Parathyroid adenoma (tissue), 2 donors: ENCODE data around the gene PRMT3.
"Not testable (repeated sequence)": the region's sequence is repeated elsewhere in the genome, so short reads cannot be mapped to it uniquely, and the experiment has no call there.

Source experiments
- H2AFZ ChIP-seq: fragments of 300-600 bp; sonication (generic); one replicate; pipeline ENCODE4 v1.7.0; 2017; ENCODE audit warnings: antibody characterized with exemption, mild to moderate bottlenecking
- H3K27ac ChIP-seq: fragments of 300-600 bp; sonication (generic); one replicate; pipeline ENCODE4 v1.7.0; 2017
- H3K27me3 ChIP-seq: fragments of 300-600 bp; sonication (generic); one replicate; pipeline ENCODE4 v1.7.0; 2017; ENCODE audit warnings: low read length; ENCODE audit not compliant: control insufficient read depth, insufficient read depth
- H3K36me3 ChIP-seq: fragments of 300-600 bp; sonication (generic); one replicate; pipeline ENCODE4 v1.7.0; 2017; ENCODE audit warnings: low read length; ENCODE audit not compliant: control insufficient read depth, insufficient read depth
- H3K4me1 ChIP-seq: fragments of 300-600 bp; sonication (generic); one replicate; pipeline ENCODE4 v1.7.0; 2017; ENCODE audit warnings: control low read depth
- H3K4me2 ChIP-seq: fragments of 300-600 bp; sonication (generic); one replicate; pipeline ENCODE4 v1.7.0; 2017; ENCODE audit warnings: low read length
- H3K4me3 ChIP-seq: fragments of 300-600 bp; sonication (generic); one replicate; pipeline ENCODE4 v1.7.0; 2017; ENCODE audit warnings: low read depth, low read length
- H3K79me2 ChIP-seq: fragments of 300-600 bp; sonication (generic); one replicate; pipeline ENCODE4 v1.7.0; 2017; ENCODE audit warnings: control low read depth
- H3K9ac ChIP-seq: fragments of 300-600 bp; sonication (generic); one replicate; pipeline ENCODE4 v1.7.0; 2017; ENCODE audit warnings: mild to moderate bottlenecking
- H3K9me3 ChIP-seq: fragments of 300-600 bp; sonication (generic); one replicate; pipeline ENCODE4 v1.7.0; 2017; ENCODE audit warnings: low read length; ENCODE audit not compliant: control insufficient read depth
- CTCF ChIP-seq: fragments of 300-600 bp; sonication (generic); IDR thresholded peaks from one replicate; pipeline ENCODE4 v1.7.0; 2017; ENCODE audit warnings: antibody characterized with exemption, mild to moderate bottlenecking
- donor health status: primary hyperparathyroidism.

The PRMT3 gene

DNA sequence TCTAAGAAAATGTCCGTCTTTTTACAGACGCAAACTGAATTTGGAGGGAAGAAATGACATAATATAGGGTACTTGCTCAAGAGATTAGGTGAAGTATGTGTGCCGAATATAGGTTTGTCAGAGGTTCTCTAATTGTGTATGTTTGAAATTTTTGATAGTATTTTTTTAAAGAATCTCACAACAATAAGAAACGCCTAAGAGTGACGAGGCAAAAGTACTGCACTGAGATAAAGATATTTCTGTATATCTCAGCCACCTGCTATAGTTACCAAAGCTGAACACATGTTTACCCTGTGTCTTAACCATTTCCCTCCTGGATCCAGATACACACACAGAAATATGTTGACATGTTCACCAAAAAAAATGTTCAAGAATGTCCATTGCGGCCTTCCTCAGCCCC, 92.0 kb downstream of the PRMT3 start:
- no peak overlapping the region for H3K4me2 ChIP-seq
- H3K36me3 ChIP-seq, result no peaks in the 10 kb centered on the region
- TF ChIP-seq CTCF, result no peak
- no peak overlapping the region for H2AFZ ChIP-seq
- H3K27me3 ChIP-seq, result no peaks in the 10 kb centered on the region
- no peak overlapping the region for H3K27ac ChIP-seq
- H3K9ac ChIP-seq, result no peak overlapping the region
- H3K79me2 ChIP-seq, result no peaks in the 10 kb centered on the region
- no peaks in the 10 kb centered on the region for H3K4me1 ChIP-seq
- no peak overlapping the region for H3K4me3 ChIP-seq
- no peaks in the 10 kb centered on the region for H3K9me3 ChIP-seq

DNA sequence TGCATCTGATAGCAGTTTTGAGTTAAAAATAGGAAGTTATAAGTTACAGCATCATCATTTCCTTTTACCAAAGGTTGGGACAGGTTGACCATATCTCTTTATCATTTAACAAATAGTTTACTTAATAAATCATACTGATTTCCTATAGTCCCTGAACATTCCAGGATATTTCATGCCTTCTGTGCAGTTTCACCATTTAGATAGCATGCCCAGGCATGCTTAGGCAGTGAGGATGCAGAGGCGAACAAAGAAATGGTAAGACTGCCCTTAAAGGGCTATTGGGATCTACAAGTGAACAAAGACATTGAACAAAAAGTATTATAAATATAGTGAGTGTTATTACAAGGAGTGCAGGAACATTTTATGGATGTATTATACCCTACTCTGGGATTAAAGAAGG, 96.4 kb downstream of the PRMT3 start:
- no peaks in the 10 kb centered on the region for H3K4me1 ChIP-seq
- no peaks in the 10 kb centered on the region for H3K9me3 ChIP-seq
- no peak overlapping the region for H3K9ac ChIP-seq
- no peak overlapping the region for H3K4me3 ChIP-seq
- no peaks in the 10 kb centered on the region for H3K79me2 ChIP-seq
- no peak overlapping the region for H3K4me2 ChIP-seq
- no peak overlapping the region for H2AFZ ChIP-seq
- H3K36me3 ChIP-seq, result no peaks in the 10 kb centered on the region
- no peak overlapping the region for H3K27ac ChIP-seq
- H3K27me3 ChIP-seq, result no peaks in the 10 kb centered on the region
- TF ChIP-seq CTCF, result no peak

DNA sequence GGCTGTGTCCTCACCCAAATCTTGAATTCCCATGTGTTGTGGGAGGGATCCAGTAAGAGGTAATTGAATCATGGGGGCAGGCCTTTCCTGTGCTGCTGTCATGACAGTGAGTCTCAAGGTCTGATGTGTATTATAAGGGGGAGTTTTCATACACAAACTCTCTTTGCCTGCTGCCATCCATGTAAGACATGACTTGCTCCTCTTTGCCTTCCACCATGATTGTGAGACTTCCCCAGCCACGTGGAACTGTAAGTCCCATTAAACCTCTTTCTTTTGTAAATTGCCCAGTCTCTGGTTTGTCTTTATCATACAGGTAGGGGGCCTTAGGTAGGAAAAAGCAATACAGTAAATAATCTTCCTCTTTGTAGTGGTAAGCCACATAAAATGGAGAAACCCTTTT, 96.9 kb downstream of the PRMT3 start:
- H3K4me2 ChIP-seq, H3K9me3 ChIP-seq, H3K27ac ChIP-seq, H3K36me3 ChIP-seq, H3K9ac ChIP-seq, H3K79me2 ChIP-seq, H3K27me3 ChIP-seq, H3K4me1 ChIP-seq, H3K4me3 ChIP-seq, H2AFZ ChIP-seq: not testable (repeated sequence)

GRCh38 chr11:20488352-20488751, 100.8 kb downstream of the PRMT3 start:
- no peaks in the 10 kb centered on the region for H3K79me2 ChIP-seq
- H3K9me3 ChIP-seq, result no peaks in the 10 kb centered on the region
- no peak overlapping the region for H2AFZ ChIP-seq
- H3K27ac ChIP-seq, result no peak overlapping the region
- H3K4me2 ChIP-seq, result no peak overlapping the region
- no peaks in the 10 kb centered on the region for H3K4me1 ChIP-seq
- H3K36me3 ChIP-seq, result no peaks in the 10 kb centered on the region
- no peak overlapping the region for H3K9ac ChIP-seq
- no peaks in the 10 kb centered on the region for H3K27me3 ChIP-seq
- TF ChIP-seq CTCF, result no peak
- no peak overlapping the region for H3K4me3 ChIP-seq

DNA sequence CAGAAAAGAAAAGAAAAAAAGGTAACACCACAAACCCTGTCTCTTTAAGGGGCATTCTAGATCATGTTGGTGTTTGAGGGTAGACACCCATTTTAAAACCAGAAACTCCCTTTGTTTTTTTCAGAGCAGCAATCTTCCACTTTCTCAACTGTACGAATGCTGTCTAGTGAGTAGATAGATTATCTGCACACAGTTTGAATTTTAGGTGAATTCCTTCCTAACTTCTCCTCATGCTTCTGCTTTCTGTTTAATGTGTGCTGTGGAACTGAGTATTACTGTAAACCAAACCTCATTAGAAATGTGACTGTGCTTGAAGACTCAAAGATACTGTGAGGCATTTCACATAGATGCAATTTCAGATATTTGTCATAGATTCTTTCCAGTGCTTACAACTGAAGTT, 102.4 kb downstream of the PRMT3 start:
- Histone ChIP-seq H3K4me3 (no peak overlapping the region), H3K79me2 (no peaks in the 10 kb centered on the region), H3K9me3 (no peaks in the 10 kb centered on the region), H3K4me2 (no peak overlapping the region), H3K27me3 (no peaks in the 10 kb centered on the region), H3K4me1 (no peaks in the 10 kb centered on the region), H2AFZ (no peak overlapping the region), H3K27ac (no peak overlapping the region), H3K9ac (no peak overlapping the region), H3K36me3 (no peaks in the 10 kb centered on the region)
- TF ChIP-seq CTCF, result no peak
